Sigmoid colon (tissue), 4 donors: Measurements from ENCODE around the gene THRA.

ENCODE experiments used
- EP300 ChIP-seq, 4 donors: sonication (generic); formaldehyde crosslinking; IDR thresholded peaks; one replicate each; pipeline ENCODE4 v1.6.1; 2017; ENCODE audit warnings: antibody characterized with exemption in 4 of 4
- POLR2A ChIP-seq, 2 donors: fragments of 450-650 bp; IDR thresholded peaks; one replicate each; pipeline ENCODE4 v1.6.1; 2016; ENCODE audit warnings: antibody characterized with exemption in 2 of 2, mild to moderate bottlenecking in 2 of 2, moderate library complexity in 2 of 2
- POLR2AphosphoS5 ChIP-seq, 4 donors: sonication (generic); formaldehyde crosslinking; IDR thresholded peaks; one replicate each; pipeline ENCODE4 v1.6.1; 2017; ENCODE audit warnings: antibody characterized with exemption in 4 of 4
- TF ChIP-seq, protein P1 (sequence below), 4 experiments: fragments of 450-650 bp in 3 of 4; fragments of 200-600 bp in 1 of 4; IDR thresholded peaks; one replicate each; pipeline ENCODE4 v1.5.1; 2016 to 2019; ENCODE audit warnings: antibody characterized with exemption in 4 of 4, mild to moderate bottlenecking in 3 of 4, moderate library complexity in 2 of 4

DNA sequence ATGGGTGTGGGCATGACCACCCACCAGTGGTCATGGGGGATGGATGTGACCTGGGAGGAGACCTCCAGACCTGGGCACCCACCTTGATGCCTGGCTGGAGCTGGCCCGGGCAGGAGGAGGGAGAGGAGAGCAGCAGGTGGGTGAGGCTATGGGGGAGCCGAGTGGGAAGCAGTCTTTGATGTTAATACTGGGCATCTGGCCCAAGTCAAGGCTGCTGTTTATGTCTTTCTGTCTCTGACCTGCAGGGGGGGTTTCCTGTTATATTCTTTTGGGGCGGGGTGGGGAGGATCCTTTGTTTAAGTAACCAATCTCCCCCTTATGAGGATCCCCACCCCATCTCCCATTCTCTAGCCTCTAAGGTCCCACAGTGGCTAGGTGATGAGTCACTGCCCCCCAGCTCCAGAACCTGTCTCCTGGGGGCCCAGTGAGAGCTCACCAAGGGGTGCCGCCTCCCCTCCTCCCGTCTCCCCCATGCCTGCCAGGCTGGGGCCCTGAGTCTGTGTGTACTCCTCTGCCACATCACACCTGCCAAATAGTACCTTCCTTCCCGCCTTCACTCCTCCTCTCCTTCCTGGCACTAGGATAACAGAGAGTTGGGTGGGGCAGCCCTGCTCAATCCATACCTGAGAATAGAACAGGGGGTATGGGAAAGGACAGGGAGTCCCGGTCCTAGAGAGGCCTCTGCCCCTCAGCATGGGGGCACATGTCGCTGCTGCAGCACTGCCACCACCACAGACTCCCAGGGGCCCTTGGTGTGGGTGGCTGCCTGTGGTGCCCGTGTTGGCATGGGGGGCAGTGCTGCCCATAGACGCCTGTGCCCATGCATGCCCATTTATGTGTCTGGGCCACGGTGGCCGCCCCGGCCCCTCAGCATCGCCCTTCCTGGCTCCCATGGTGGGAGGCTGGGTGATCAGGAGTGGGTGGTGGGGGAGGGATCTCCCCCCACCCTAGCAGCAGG lies 7.3 kb downstream of the THRA start:
- TF ChIP-seq, protein P1, sequence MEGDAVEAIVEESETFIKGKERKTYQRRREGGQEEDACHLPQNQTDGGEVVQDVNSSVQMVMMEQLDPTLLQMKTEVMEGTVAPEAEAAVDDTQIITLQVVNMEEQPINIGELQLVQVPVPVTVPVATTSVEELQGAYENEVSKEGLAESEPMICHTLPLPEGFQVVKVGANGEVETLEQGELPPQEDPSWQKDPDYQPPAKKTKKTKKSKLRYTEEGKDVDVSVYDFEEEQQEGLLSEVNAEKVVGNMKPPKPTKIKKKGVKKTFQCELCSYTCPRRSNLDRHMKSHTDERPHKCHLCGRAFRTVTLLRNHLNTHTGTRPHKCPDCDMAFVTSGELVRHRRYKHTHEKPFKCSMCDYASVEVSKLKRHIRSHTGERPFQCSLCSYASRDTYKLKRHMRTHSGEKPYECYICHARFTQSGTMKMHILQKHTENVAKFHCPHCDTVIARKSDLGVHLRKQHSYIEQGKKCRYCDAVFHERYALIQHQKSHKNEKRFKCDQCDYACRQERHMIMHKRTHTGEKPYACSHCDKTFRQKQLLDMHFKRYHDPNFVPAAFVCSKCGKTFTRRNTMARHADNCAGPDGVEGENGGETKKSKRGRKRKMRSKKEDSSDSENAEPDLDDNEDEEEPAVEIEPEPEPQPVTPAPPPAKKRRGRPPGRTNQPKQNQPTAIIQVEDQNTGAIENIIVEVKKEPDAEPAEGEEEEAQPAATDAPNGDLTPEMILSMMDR (IDR thresholded peaks at IDR 0.05), result peak in 3 of 4 experiments; percentile 39 to 61 (median 40)
- TF ChIP-seq EP300 (IDR thresholded peaks at IDR 0.05) (no peak), POLR2A (IDR thresholded peaks at IDR 0.05) (no peak), POLR2AphosphoS5 (IDR thresholded peaks at IDR 0.05) (peak in 2 of 4 donors; percentile 23 to 31)
